Left renal pelvis (tissue), 4 donors: ENCODE results near the gene DRC7. TPM values are rescaled to one million over a fixed set of nuclear protein-coding genes. Genes with fewer than 3 reads are reported as not detected.
"Not testable (repeated sequence)": the region's sequence is repeated elsewhere in the genome, so short reads cannot be mapped to it uniquely, and the experiment has no call there.

ENCODE experiments used
- DNase-seq, 4 donors: peaks; one replicate each; pipeline ENCODE4 v3.0.0-alpha.2; 2013; ENCODE audit warnings: low read depth in 4 of 4, low spot score in 3 of 4
- polyA plus RNA-seq, 4 donors: library from polyadenylated mRNA; unstranded; fragments of 120-200 nt; gene quantifications; one replicate each; pipeline ENCODE4 v1.2.1, GENCODE V29; 2013; ENCODE audit not compliant: insufficient read length in 4 of 4

Gene DRC7
- polyA plus RNA-seq, 4 donors: 0.16 to 3.9 (median 2.7) TPM

- no peak for DNase-seq
These were observed 12.7 kb downstream of the DRC7 start for GRCh38 chr16:57707331-57707730.

GRCh38 chr16:57708168-57708567 is 13.6 kb downstream of the DRC7 start:
- DNase-seq: no peak

- no peak for DNase-seq
These were observed 15.1 kb downstream of the DRC7 start for GRCh38 chr16:57709663-57710062.

- DNase-seq: no peak
These were observed 16.7 kb downstream of the DRC7 start for GRCh38 chr16:57711346-57711745.

GRCh38 chr16:57711993-57712392 is 17.4 kb downstream of the DRC7 start:
- DNase-seq: no peak

- not testable (repeated sequence) for DNase-seq
These were observed 18.0 kb downstream of the DRC7 start for GRCh38 chr16:57712569-57712968.

- no peak for DNase-seq
These were observed 19.0 kb downstream of the DRC7 start for GRCh38 chr16:57713596-57713995.

GRCh38 chr16:57714047-57714446 is 19.4 kb downstream of the DRC7 start:
- no peak for DNase-seq

- no peak for DNase-seq
These were observed 25.6 kb downstream of the DRC7 start for GRCh38 chr16:57720142-57720575.

- no peak for DNase-seq
These were observed 27.0 kb downstream of the DRC7 start for GRCh38 chr16:57721356-57722209.

GRCh38 chr16:57722210-57722499 is 27.5 kb downstream of the DRC7 start:
- DNase-seq: no peak

GRCh38 chr16:57722651-57723050 is 28.0 kb downstream of the DRC7 start:
- no peak for DNase-seq

GRCh38 chr16:57723170-57723569 is 28.6 kb downstream of the DRC7 start:
- DNase-seq: no peak

GRCh38 chr16:57724531-57724930 is 29.9 kb downstream of the DRC7 start:
- DNase-seq: no peak

GRCh38 chr16:57725151-57725550 is 30.5 kb downstream of the DRC7 start:
- no peak for DNase-seq

GRCh38 chr16:57725554-57725953 is 30.9 kb downstream of the DRC7 start:
- no peak for DNase-seq

- no peak for DNase-seq
These were observed 31.4 kb downstream of the DRC7 start for GRCh38 chr16:57725976-57726375.

- DNase-seq: no peak
These were observed 31.9 kb downstream of the DRC7 start for GRCh38 chr16:57726433-57726947.

GRCh38 chr16:57727610-57728009 is 33.0 kb downstream of the DRC7 start:
- DNase-seq: no peak

GRCh38 chr16:57728336-57729181 is 34.0 kb downstream of the DRC7 start:
- no peak for DNase-seq

- DNase-seq: no peak
These were observed 34.5 kb downstream of the DRC7 start for GRCh38 chr16:57729182-57729484.

- not testable (repeated sequence) for DNase-seq
These were observed 35.2 kb downstream of the DRC7 start for GRCh38 chr16:57729852-57730251.
